Nephron (organoid): ENCODE data around the gene VPS39.

ENCODE experiments used
- H3K27ac Mint-ChIP-seq, 3 experiments: 2 replicates each; pipeline ENCODE4 v1.8.0; 2020; ENCODE audit warnings: mixed read lengths in 3 of 3, mild to moderate bottlenecking in 2 of 3, moderate library complexity in 1 of 3
- H3K27me3 Mint-ChIP-seq: 2 replicates; pipeline ENCODE4 v1.8.0; 2021; ENCODE audit warnings: low read depth, mild to moderate bottlenecking, moderate library complexity, mixed read lengths
- H3K36me3 Mint-ChIP-seq: 2 replicates; pipeline ENCODE4 v1.8.0; 2020; ENCODE audit warnings: low read depth, mixed read lengths
- H3K4me1 Mint-ChIP-seq: 2 replicates; pipeline ENCODE4 v1.8.0; 2020; ENCODE audit warnings: mixed read lengths
- H3K4me3 Mint-ChIP-seq, 3 experiments: 2 replicates each; pipeline ENCODE4 v1.8.0; 2020; ENCODE audit warnings: mild to moderate bottlenecking in 3 of 3, mixed read lengths in 3 of 3, moderate library complexity in 2 of 3
- H3K9me3 Mint-ChIP-seq: 2 replicates; pipeline ENCODE4 v1.8.0; 2020; ENCODE audit warnings: mixed read lengths
- CTCF ChIP-seq, 3 experiments: fragments of 200-600 bp; sonication (generic); IDR thresholded peaks; one replicate each; pipeline ENCODE4 v1.5.0; 2021; ENCODE audit warnings: antibody characterized with exemption in 3 of 3; ENCODE audit not compliant: unreplicated experiment in 3 of 3

The VPS39 gene

GRCh38 chr15:42172475-42172874 is 35.6 kb downstream of the VPS39 start:
- no peaks in the 10 kb centered on the region for H3K9me3 Mint-ChIP-seq
- H3K27ac Mint-ChIP-seq, result no peak overlapping the region
- H3K4me3 Mint-ChIP-seq, result no peak overlapping the region
- H3K4me1 Mint-ChIP-seq, result no peaks in the 10 kb centered on the region
- H3K36me3 Mint-ChIP-seq, result peaks cover 74% of the 10 kb centered on the region
- TF ChIP-seq CTCF (IDR thresholded peaks at IDR 0.05; ENCODE audit: unreplicated experiment in 3 of 3), result no peak
- H3K27me3 Mint-ChIP-seq, result no peaks in the 10 kb centered on the region

GRCh38 chr15:42171795-42172194 is 36.3 kb downstream of the VPS39 start:
- Mint-ChIP-seq H3K4me1 (no peaks in the 10 kb centered on the region), H3K36me3 (peaks cover 78% of the 10 kb centered on the region), H3K4me3 (no peak overlapping the region), H3K9me3 (no peaks in the 10 kb centered on the region), H3K27me3 (no peaks in the 10 kb centered on the region), H3K27ac (no peak overlapping the region)
- no peak for TF ChIP-seq CTCF (IDR thresholded peaks at IDR 0.05; ENCODE audit: unreplicated experiment in 3 of 3)

GRCh38 chr15:42171122-42171521 is 37.0 kb downstream of the VPS39 start:
- H3K27ac Mint-ChIP-seq, result no peak overlapping the region
- peaks cover 82% of the 10 kb centered on the region for H3K36me3 Mint-ChIP-seq
- H3K9me3 Mint-ChIP-seq, result no peaks in the 10 kb centered on the region

GRCh38 chr15:42166225-42166940 is 41.7 kb downstream of the VPS39 start:
- H3K27me3 Mint-ChIP-seq, result no peaks in the 10 kb centered on the region
- no peak for TF ChIP-seq CTCF (IDR thresholded peaks at IDR 0.05; ENCODE audit: unreplicated experiment in 3 of 3)
- no peaks in the 10 kb centered on the region for H3K9me3 Mint-ChIP-seq
- peaks cover 80% of the 10 kb centered on the region for H3K36me3 Mint-ChIP-seq
- no peak overlapping the region for H3K4me3 Mint-ChIP-seq
- H3K4me1 Mint-ChIP-seq, result no peaks in the 10 kb centered on the region
- H3K27ac Mint-ChIP-seq, result no peak overlapping the region

More at GRCh38 chr15:42171122-42171521, 37.0 kb downstream of the VPS39 start:
- TF ChIP-seq CTCF (IDR thresholded peaks at IDR 0.05; ENCODE audit: unreplicated experiment in 3 of 3), result no peak
- Mint-ChIP-seq H3K4me3 (no peak overlapping the region), H3K27me3 (no peaks in the 10 kb centered on the region), H3K4me1 (no peaks in the 10 kb centered on the region)

GRCh38 chr15:42165106-42165505 is 43.0 kb downstream of the VPS39 start:
- H3K4me3 Mint-ChIP-seq, result no peak overlapping the region
- H3K27ac Mint-ChIP-seq, result no peak overlapping the region
- H3K4me1 Mint-ChIP-seq, result no peaks in the 10 kb centered on the region
- no peak for TF ChIP-seq CTCF (IDR thresholded peaks at IDR 0.05; ENCODE audit: unreplicated experiment in 3 of 3)
- H3K27me3 Mint-ChIP-seq, result no peaks in the 10 kb centered on the region
- no peaks in the 10 kb centered on the region for H3K9me3 Mint-ChIP-seq
- H3K36me3 Mint-ChIP-seq, result peaks cover 75% of the 10 kb centered on the region

GRCh38 chr15:42163947-42164550 is 44.1 kb downstream of the VPS39 start:
- Mint-ChIP-seq H3K27me3 (no peaks in the 10 kb centered on the region), H3K9me3 (no peaks in the 10 kb centered on the region), H3K27ac (no peak overlapping the region), H3K36me3 (peaks cover 72% of the 10 kb centered on the region), H3K4me1 (no peaks in the 10 kb centered on the region), H3K4me3 (no peak overlapping the region)
- no peak for TF ChIP-seq CTCF (IDR thresholded peaks at IDR 0.05; ENCODE audit: unreplicated experiment in 3 of 3)
